A549 (cell line): ENCODE measurements around the gene TDP1. TPM values are rescaled to one million over a fixed set of nuclear protein-coding genes. Genes with fewer than 3 reads are reported as not detected.
"Not testable (repeated sequence)": the region's sequence is repeated elsewhere in the genome, so short reads cannot be mapped to it uniquely, and the experiment has no call there.

Experiments
- ATAC-seq, 2 experiments: fragments of 200-7000 bp in 1 of 2; fragments of >200 bp in 1 of 2; cut with Nextera tagmentation in 1 of 2; cut with Tn5 transposase in 1 of 2; 3 replicates each; pipeline versions ENCODE4 v1.8.0 to v1.9.1; 2018 to 2020; ENCODE audit warnings: mild to moderate bottlenecking in 1 of 2, moderate library complexity in 1 of 2
- CTCF ChIA-PET: fragments of 300-600 bp; sonication (Branson Sonifier 250); formaldehyde crosslinking; extraction: SDS; loops from one replicate; lab custom pipeline; 2021; ENCODE audit warnings: antibody characterized with exemption, inconsistent platforms; lab: Yijun Ruan, JAX
- POLR2A ChIA-PET: fragments of 350-600 bp; formaldehyde crosslinking; extraction: SDS; loops from one replicate; lab custom pipeline; 2021; ENCODE audit warnings: antibody characterized with exemption, inconsistent platforms; lab: Yijun Ruan, JAX
- DNase-seq, 2 experiments: peaks; one replicate each; pipeline versions ENCODE4 v3.0.0 to v3.0.0-alpha.2; 2011 to 2016; ENCODE audit warnings: low read depth in 1 of 2, low spot score in 1 of 2
- FAIRE-seq: peaks from 2 replicates; lab custom pipeline; 2011; peaks lifted over from hg19 to GRCh38; lab: Jason Lieb, UNC
- H3K27ac ChIP-seq, 2 experiments: fragments of >200 bp; sonication (Bioruptor Twin); formaldehyde crosslinking; 3 replicates each; pipeline ENCODE4 v1.5.1; 2016 to 2017
- H3K4me1 ChIP-seq: fragments of >200 bp; sonication (Bioruptor Twin); formaldehyde crosslinking; 3 replicates; pipeline ENCODE4 v1.6.1; 2016
- H3K4me2 ChIP-seq: fragments of >200 bp; sonication (Bioruptor Twin); formaldehyde crosslinking; 3 replicates; pipeline ENCODE4 v1.6.1; 2016
- H3K4me3 ChIP-seq: fragments of >200 bp; sonication (Bioruptor Twin); formaldehyde crosslinking; 3 replicates; pipeline ENCODE4 v1.5.1; 2016
- H3K9me3 ChIP-seq: fragments of >200 bp; sonication (Bioruptor Twin); formaldehyde crosslinking; 3 replicates; pipeline ENCODE4 v1.6.1; 2016
- BHLHE40 ChIP-seq: IDR thresholded peaks from 2 replicates; pipeline ENCODE4 v1.6.1; 2012; ENCODE audit warnings: low read depth, low read length, inconsistent platforms
- CBX2 ChIP-seq: fragments of 200-600 bp; sonication (generic); IDR thresholded peaks from 2 replicates; pipeline ENCODE4 v1.6.1; 2016; ENCODE audit warnings: low read depth, mild to moderate bottlenecking, borderline replicate concordance
- CBX8 ChIP-seq: fragments of 200-600 bp; sonication (generic); IDR thresholded peaks from 2 replicates; pipeline ENCODE4 v1.6.1; 2016
- CEBPB ChIP-seq, 2 experiments: fragments of >200 bp in 1 of 2; sonication (Bioruptor Twin) in 1 of 2; formaldehyde crosslinking in 1 of 2; IDR thresholded peaks; 2 replicates each; pipeline ENCODE4 v1.6.1; 2012 to 2016
- ELK1 ChIP-seq: fragments of 150-350 bp; IDR thresholded peaks from 2 replicates; pipeline ENCODE4 v1.6.1; 2014; ENCODE audit warnings: low read depth, mild to moderate bottlenecking, low read length
- EP300 ChIP-seq, 2 experiments: fragments of >200 bp; sonication (Bioruptor Twin); formaldehyde crosslinking; IDR thresholded peaks; 2 replicates in 1 of 2; 3 replicates in 1 of 2; pipeline ENCODE4 v1.6.1; 2016 to 2017
- FOSB ChIP-seq: fragments of 250-450 bp; sonication (Bioruptor Pico); IDR thresholded peaks from 2 replicates; pipeline ENCODE4 v1.5.0; 2020; ENCODE audit warnings: mild to moderate bottlenecking, moderate library complexity
- FOSL2 ChIP-seq, 2 experiments: fragments of 450-650 bp in 1 of 2; fragments of >200 bp in 1 of 2; sonication (Bioruptor Twin) in 1 of 2; formaldehyde crosslinking; IDR thresholded peaks; 2 replicates each; pipeline versions ENCODE4 v1.5.0 to v1.6.1; 2016 to 2020; ENCODE audit warnings: mild to moderate bottlenecking in 1 of 2, moderate library complexity in 1 of 2
- GATA3 ChIP-seq: IDR thresholded peaks from 2 replicates; pipeline ENCODE4 v1.6.1; 2012; ENCODE audit warnings: borderline replicate concordance
- HMGXB4 ChIP-seq: fragments of 250-450 bp; sonication (Bioruptor Pico); IDR thresholded peaks from 2 replicates; pipeline ENCODE4 v1.5.0; 2021; ENCODE audit warnings: mild to moderate bottlenecking, moderate library complexity, borderline replicate concordance
- JUNB ChIP-seq: fragments of >200 bp; sonication (Bioruptor Twin); formaldehyde crosslinking; IDR thresholded peaks from 2 replicates; pipeline ENCODE4 v1.6.1; 2016
- KDM1A ChIP-seq: fragments of 200-600 bp; sonication (generic); IDR thresholded peaks from 2 replicates; pipeline ENCODE4 v1.6.1; 2016; ENCODE audit warnings: low read depth, mild to moderate bottlenecking
- KDM5A ChIP-seq: fragments of 200-600 bp; sonication (generic); IDR thresholded peaks from 2 replicates; pipeline ENCODE4 v1.6.1; 2016; ENCODE audit warnings: antibody characterized with exemption, mild to moderate bottlenecking
- MAX ChIP-seq: IDR thresholded peaks from 2 replicates; pipeline ENCODE4 v1.6.1; 2012
- NFE2L2 ChIP-seq: fragments of 150-350 bp; conservative IDR thresholded peaks from 2 replicates; pipeline ENCODE4 v1.6.1; 2014; ENCODE audit warnings: low read length
- NR3C1 ChIP-seq: fragments of >200 bp; sonication (Bioruptor Twin); formaldehyde crosslinking; IDR thresholded peaks from 3 replicates; pipeline ENCODE4 v1.6.1; 2017
- POLR2AphosphoS2 ChIP-seq: conservative IDR thresholded peaks from 2 replicates; pipeline ENCODE4 v1.6.1; 2012; ENCODE audit warnings: low read length, improper control_type of control experiment, inconsistent platforms
- RAD21 ChIP-seq, 2 experiments: fragments of >200 bp in 1 of 2; sonication (Bioruptor Twin) in 1 of 2; formaldehyde crosslinking in 1 of 2; IDR thresholded peaks in 1 of 2; conservative IDR thresholded peaks in 1 of 2; 2 replicates in 1 of 2; 3 replicates in 1 of 2; pipeline ENCODE4 v1.6.1; 2012 to 2018; ENCODE audit warnings: inconsistent platforms in 1 of 2
- SMC3 ChIP-seq: fragments of >200 bp; sonication (Bioruptor Twin); formaldehyde crosslinking; IDR thresholded peaks from 3 replicates; pipeline ENCODE4 v1.6.1; 2018; ENCODE audit warnings: inconsistent platforms
- SREBF2 ChIP-seq: fragments of 450-650 bp; IDR thresholded peaks from 2 replicates; pipeline ENCODE4 v1.6.1; 2014; ENCODE audit warnings: mild to moderate bottlenecking, moderate library complexity
- ZSCAN20 ChIP-seq: fragments of 250-450 bp; sonication (Bioruptor Pico); IDR thresholded peaks from 2 replicates; pipeline ENCODE4 v1.8.0; 2022; ENCODE audit warnings: mild to moderate bottlenecking, moderate library complexity
- WGBS: methylation state at CpG from one replicate; pipeline ENCODE4 v1.1.6; 2017; ENCODE audit errors: missing lambda C conversion rate; 5-methylcytosine and 5-hydroxymethylcytosine counted together
- polyA plus RNA-seq, 4 experiments: library from polyadenylated mRNA; depleted of rRNA in 3 of 4; stranded (reverse); fragments of >200 nt; fragmentation: RNase III in 1 of 4; extraction: RNeasy Plus Mini Kit Qiagen cat#74134 plus additional on column Dnase treatment in 1 of 4; gene quantifications; 2 replicates in 3 of 4; 3 replicates in 1 of 4; pipeline ENCODE4 v1.2.3, GENCODE V29; 2011 to 2017

TDP1 gene
- polyA plus RNA-seq, 2 of the 4 experiments (the other 2 are of a cell fraction): 15.2 to 21.6 TPM

- 13% methylated on average over 2 of the region's 2 CpGs for WGBS
- no peaks in the 10 kb centered on the region for H3K4me1 ChIP-seq
- FAIRE-seq (no peak), DNase-seq (no peak), ATAC-seq (no peak)
- H3K4me2 ChIP-seq: no peak overlapping the region
- ChIA-PET CTCF (interaction anchor here (1.2 to 1.7 kb wide), 2 partner anchors 25 to 147 kb away, joined by 3 to 4 read pairs; no protein-coding TSS in a partner anchor), POLR2A (no interaction called here)
- no peaks in the 10 kb centered on the region for H3K9me3 ChIP-seq
- H3K4me3 ChIP-seq: no peak overlapping the region
- no peak overlapping the region; a peak in 1 of 6 replicates for H3K27ac ChIP-seq
- no peak for TF ChIP-seq EP300 (IDR thresholded peaks at IDR 0.05)
- no peak for TF ChIP-seq BHLHE40
- no peak for TF ChIP-seq ZSCAN20
- TF ChIP-seq ELK1: no peak
Observed at GRCh38 chr14:90088176-90088575, 132.4 kb downstream of the TDP1 start.

GRCh38 chr14:90089486-90089885 lies 133.8 kb downstream of the TDP1 start:
- ATAC-seq, FAIRE-seq, H3K4me3 ChIP-seq, H3K4me2 ChIP-seq, H3K4me1 ChIP-seq, H3K27ac ChIP-seq, POLR2A ChIA-PET, H3K9me3 ChIP-seq, DNase-seq: not testable (repeated sequence)
- 7% methylated on average over 6 of the region's 6 CpGs for WGBS
- CTCF ChIA-PET: interaction anchor here (0.6 kb wide), 1 partner anchor 21 kb away, joined by 3 read pairs; no protein-coding TSS in a partner anchor

- no peaks in the 10 kb centered on the region for H3K4me1 ChIP-seq
- no peak for FAIRE-seq
- POLR2A ChIA-PET: no interaction called here
- H3K4me2 ChIP-seq: no peak overlapping the region
- CTCF ChIA-PET: interaction anchor here (1.0 kb wide), 1 partner anchor 143 kb away, joined by 3 read pairs; no protein-coding TSS in a partner anchor
- no peak overlapping the region for H3K4me3 ChIP-seq
- no peak for ATAC-seq
- no peak overlapping the region for H3K27ac ChIP-seq
- DNase-seq: no peak
- H3K9me3 ChIP-seq: no peaks in the 10 kb centered on the region
- 0% methylated on average over 1 of the region's 1 CpG for WGBS
- no peak for TF ChIP-seq FOSL2 (IDR thresholded peaks at IDR 0.05)
- no peak for TF ChIP-seq FOSL2 (CRISPR knock-in tag; IDR thresholded peaks at IDR 0.05)
- no peak for TF ChIP-seq KDM1A
- no peak for TF ChIP-seq HMGXB4
- TF ChIP-seq POLR2AphosphoS2: no peak
- no peak for TF ChIP-seq NR3C1
- no peak for TF ChIP-seq MAX
- TF ChIP-seq RAD21 (conservative IDR thresholded peaks at IDR 0.05 in 1 of 2, IDR thresholded peaks at IDR 0.05 in 1 of 2): no peak
- no peak for TF ChIP-seq CBX8
- TF ChIP-seq GATA3: no peak
- TF ChIP-seq NFE2L2: no peak
- TF ChIP-seq JUNB: no peak
- no peak for TF ChIP-seq CBX2
- TF ChIP-seq, all 56 proteins: peak for 0
Observed at GRCh38 chr14:90091393-90091792, 135.7 kb downstream of the TDP1 start.

- ChIA-PET POLR2A (no interaction called here), CTCF (interaction anchor here (1.0 kb wide), 1 partner anchor 21 kb away, joined by 3 read pairs; no protein-coding TSS in a partner anchor)
- H3K4me1 ChIP-seq: no peaks in the 10 kb centered on the region
- no peak; a peak in 1 of 6 replicates for ATAC-seq
- no peak overlapping the region for H3K27ac ChIP-seq
- H3K4me3 ChIP-seq: no peak overlapping the region
- WGBS: 2% methylated on average over 2 of the region's 2 CpGs
- H3K4me2 ChIP-seq: no peak overlapping the region
- FAIRE-seq: no peak
- DNase-seq: no peak
- TF ChIP-seq ZSCAN20 (no peak), CEBPB (IDR thresholded peaks at IDR 0.05) (no peak), JUNB (no peak), MAX (no peak), FOSB (CRISPR knock-in tag) (no peak), KDM5A (no peak), BHLHE40 (no peak), FOSL2 (IDR thresholded peaks at IDR 0.05) (no peak), FOSL2 (CRISPR knock-in tag; IDR thresholded peaks at IDR 0.05) (no peak), SMC3 (no peak), SREBF2 (no peak)
- H3K9me3 ChIP-seq: no peaks in the 10 kb centered on the region
Observed at GRCh38 chr14:90093942-90094595, 138.3 kb downstream of the TDP1 start.
